GM10266 (cell line): ENCODE data around the gene BMAL1.
"Not testable (repeated sequence)": the region's sequence is repeated elsewhere in the genome, so short reads cannot be mapped to it uniquely, and the experiment has no call there.

ENCODE experiments used
- DNase-seq: peaks from one replicate; pipeline ENCODE4 v3.0.0; 2012; ENCODE audit errors: extremely low spot score
- TF ChIP-seq, protein P1 (sequence below): IDR thresholded peaks from 2 replicates; pipeline ENCODE4 v1.5.1; 2012; ENCODE audit warnings: mild to moderate bottlenecking, low read depth; ENCODE audit not compliant: control insufficient read depth, insufficient read depth; ENCODE audit errors: missing control alignments

The BMAL1 gene

GRCh38 chr11:13427440-13427839 lies 149.8 kb downstream of the BMAL1 start:
- TF ChIP-seq, protein P1, sequence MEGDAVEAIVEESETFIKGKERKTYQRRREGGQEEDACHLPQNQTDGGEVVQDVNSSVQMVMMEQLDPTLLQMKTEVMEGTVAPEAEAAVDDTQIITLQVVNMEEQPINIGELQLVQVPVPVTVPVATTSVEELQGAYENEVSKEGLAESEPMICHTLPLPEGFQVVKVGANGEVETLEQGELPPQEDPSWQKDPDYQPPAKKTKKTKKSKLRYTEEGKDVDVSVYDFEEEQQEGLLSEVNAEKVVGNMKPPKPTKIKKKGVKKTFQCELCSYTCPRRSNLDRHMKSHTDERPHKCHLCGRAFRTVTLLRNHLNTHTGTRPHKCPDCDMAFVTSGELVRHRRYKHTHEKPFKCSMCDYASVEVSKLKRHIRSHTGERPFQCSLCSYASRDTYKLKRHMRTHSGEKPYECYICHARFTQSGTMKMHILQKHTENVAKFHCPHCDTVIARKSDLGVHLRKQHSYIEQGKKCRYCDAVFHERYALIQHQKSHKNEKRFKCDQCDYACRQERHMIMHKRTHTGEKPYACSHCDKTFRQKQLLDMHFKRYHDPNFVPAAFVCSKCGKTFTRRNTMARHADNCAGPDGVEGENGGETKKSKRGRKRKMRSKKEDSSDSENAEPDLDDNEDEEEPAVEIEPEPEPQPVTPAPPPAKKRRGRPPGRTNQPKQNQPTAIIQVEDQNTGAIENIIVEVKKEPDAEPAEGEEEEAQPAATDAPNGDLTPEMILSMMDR = no peak
- DNase-seq = no peak

GRCh38 chr11:13429288-13429687 lies 151.7 kb downstream of the BMAL1 start:
- no peak for DNase-seq
- TF ChIP-seq, protein P1 = no peak

GRCh38 chr11:13429836-13430235 lies 152.2 kb downstream of the BMAL1 start:
- DNase-seq = no peak
- TF ChIP-seq, protein P1 = no peak

DNA sequence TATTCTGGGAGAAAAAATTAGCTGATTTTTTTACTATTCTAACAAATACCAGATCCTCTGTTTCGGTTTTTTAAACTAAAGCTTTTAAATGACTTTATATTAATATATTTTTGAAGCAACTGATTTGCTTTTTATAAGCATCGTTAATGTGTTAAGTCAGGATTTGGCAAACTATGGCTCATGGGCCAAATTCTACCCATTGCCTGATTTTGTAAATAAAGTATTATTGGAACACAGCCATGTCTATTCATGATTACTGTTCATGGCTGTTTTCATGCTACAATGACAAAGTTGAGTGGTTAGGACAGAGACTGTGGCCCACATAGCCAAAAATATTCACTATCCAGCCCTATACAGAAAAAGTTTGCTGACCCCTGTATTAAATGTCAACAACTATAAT lies 155.8 kb downstream of the BMAL1 start:
- TF ChIP-seq, protein P1 = no peak
- DNase-seq = no peak

DNA sequence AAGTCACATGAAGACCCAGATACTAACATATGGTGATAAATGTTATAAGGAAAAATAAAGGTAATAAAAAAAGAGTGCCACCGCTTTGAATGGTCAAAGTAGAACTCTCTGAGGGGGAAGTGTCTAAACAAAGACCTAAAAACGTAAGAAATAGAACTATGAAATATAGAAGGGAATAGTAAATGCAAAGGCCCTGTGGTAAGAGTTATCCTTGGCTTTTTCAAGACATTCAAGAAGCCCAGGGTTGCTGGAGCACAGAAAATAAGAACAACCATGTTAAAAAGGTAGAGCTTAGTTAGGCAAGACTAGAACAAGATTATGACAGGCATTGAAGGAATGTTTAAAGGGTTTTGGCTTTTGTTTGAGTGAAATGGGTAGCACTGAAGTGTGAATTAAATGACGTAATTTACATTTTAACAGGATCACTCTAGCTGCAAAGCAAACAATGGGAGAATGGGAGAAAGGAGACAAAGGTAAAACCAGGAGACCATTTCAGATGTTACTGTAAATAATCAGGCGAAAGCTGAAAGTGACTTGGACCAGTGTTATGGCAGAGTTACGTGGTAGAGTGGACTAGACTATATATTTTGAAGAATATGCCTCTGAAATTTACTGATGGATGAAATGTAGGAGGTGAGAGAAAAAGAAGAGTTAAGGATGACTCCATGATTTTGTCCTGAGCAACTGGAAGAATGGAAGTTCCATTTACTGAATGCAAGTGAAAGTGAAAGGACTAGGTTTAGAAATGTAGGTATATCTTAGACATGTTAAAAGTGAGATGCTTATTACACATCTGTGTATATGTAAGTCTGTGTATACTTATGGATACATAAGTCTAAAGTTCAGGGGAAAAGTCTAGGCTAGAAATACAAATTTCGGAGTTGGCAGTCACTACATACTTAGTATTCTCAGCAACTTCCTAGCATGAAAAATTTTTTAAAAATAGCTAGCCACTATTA lies 156.9 kb downstream of the BMAL1 start:
- no peak for DNase-seq
- TF ChIP-seq, protein P1 = no peak

- not testable (repeated sequence) for DNase-seq
Observed at GRCh38 chr11:13436836-13437235, 159.2 kb downstream of the BMAL1 start.
